Ishikawa (cell line): ENCODE measurements around the gene PABPN1L.

Source experiments
- CEBPB ChIP-seq: IDR thresholded peaks from 2 replicates; pipeline ENCODE4 v1.6.1; 2012
- CREB1 ChIP-seq: IDR thresholded peaks from 2 replicates; pipeline ENCODE4 v1.6.1; 2012; ENCODE audit warnings: low read depth
- EP300 ChIP-seq: IDR thresholded peaks from 2 replicates; pipeline ENCODE4 v1.6.1; 2012; ENCODE audit warnings: borderline replicate concordance
- NFIC ChIP-seq: IDR thresholded peaks from 2 replicates; pipeline ENCODE4 v1.6.1; 2012
- RAD21 ChIP-seq: IDR thresholded peaks from 2 replicates; pipeline ENCODE4 v1.6.1; 2012; ENCODE audit warnings: low read depth
- REST ChIP-seq: IDR thresholded peaks from 2 replicates; pipeline ENCODE4 v1.6.1; 2012; ENCODE audit warnings: low read depth, mild to moderate bottlenecking
- TAF1 ChIP-seq: IDR thresholded peaks from 2 replicates; pipeline ENCODE4 v1.6.1; 2012; ENCODE audit warnings: low read depth, mild to moderate bottlenecking
- TCF12 ChIP-seq: IDR thresholded peaks from 2 replicates; pipeline ENCODE4 v1.6.1; 2012; ENCODE audit warnings: low read depth
- USF1 ChIP-seq: IDR thresholded peaks from 2 replicates; pipeline ENCODE4 v1.6.1; 2012
- YY1 ChIP-seq: IDR thresholded peaks from 2 replicates; pipeline ENCODE4 v1.6.1; 2012; ENCODE audit warnings: low read depth
- ZBTB7A ChIP-seq: IDR thresholded peaks from 2 replicates; pipeline ENCODE4 v1.6.1; 2012; ENCODE audit warnings: low read depth
- TF ChIP-seq, protein P1 (sequence below): IDR thresholded peaks from 2 replicates; pipeline ENCODE4 v1.6.1; 2012

- no peak for TF ChIP-seq CREB1
- no peak for TF ChIP-seq EP300
- TF ChIP-seq USF1, result no peak
- TF ChIP-seq, protein P1, sequence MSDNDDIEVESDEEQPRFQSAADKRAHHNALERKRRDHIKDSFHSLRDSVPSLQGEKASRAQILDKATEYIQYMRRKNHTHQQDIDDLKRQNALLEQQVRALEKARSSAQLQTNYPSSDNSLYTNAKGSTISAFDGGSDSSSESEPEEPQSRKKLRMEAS, result no peak
- TF ChIP-seq TAF1, result no peak
- no peak for TF ChIP-seq RAD21
- no peak for TF ChIP-seq ZBTB7A
- TF ChIP-seq CEBPB, result no peak
- TF ChIP-seq NFIC, result no peak
- TF ChIP-seq YY1, result no peak
- TF ChIP-seq REST, result no peak
- no peak for TF ChIP-seq TCF12
These were observed 35.7 kb downstream of the PABPN1L start for GRCh38 chr16:88830783-88831182.
